Gastroesophageal sphincter (tissue), 4 donors: ENCODE data around the gene AP1S1. TPM values are rescaled to one million over a fixed set of nuclear protein-coding genes. Genes with fewer than 3 reads are reported as not detected.
"Not testable (repeated sequence)": the region's sequence is repeated elsewhere in the genome, so short reads cannot be mapped to it uniquely, and the experiment has no call there.

Experiments used
- ATAC-seq: fragments of 150-250 bp; one replicate; pipeline ENCODE4 v1.9.1; 2016; ENCODE audit warnings: mild to moderate bottlenecking, moderate library complexity
- H3K27ac ChIP-seq, 4 donors: fragments of 200-600 bp; sonication (generic) in 3 of 4; 1 replicate in 3 of 4; 2 replicates in 1 of 4; pipeline ENCODE4 v1.5.1; 2016 to 2019
- H3K27me3 ChIP-seq: fragments of 200-600 bp; sonication (generic); one replicate; pipeline ENCODE4 v1.5.1; 2019
- H3K36me3 ChIP-seq, 2 donors: fragments of 200-600 bp; sonication (generic); one replicate each; pipeline ENCODE4 v1.5.1; 2019; ENCODE audit warnings: control low read depth in 1 of 2
- H3K4me1 ChIP-seq, 3 donors: fragments of 200-600 bp; sonication (generic); 1 replicate in 2 of 3; 2 replicates in 1 of 3; pipeline ENCODE4 v1.5.1; 2016 to 2019; ENCODE audit warnings: control low read depth in 2 of 3
- H3K4me3 ChIP-seq, 2 donors: fragments of 200-600 bp; sonication (generic); one replicate each; pipeline ENCODE4 v1.5.1; 2019; ENCODE audit warnings: mild to moderate bottlenecking in 1 of 2, moderate library complexity in 1 of 2
- H3K9me3 ChIP-seq, 3 donors: fragments of 200-600 bp; sonication (generic); one replicate each; pipeline ENCODE4 v1.5.1; 2017 to 2019; ENCODE audit warnings: control low read depth in 2 of 3
- CTCF ChIP-seq, 4 experiments: fragments of 200-600 bp in 2 of 4; fragments of 450-650 bp in 2 of 4; sonication (generic) in 1 of 4; IDR thresholded peaks; one replicate each; pipeline ENCODE4 v1.5.1; 2017 to 2019; ENCODE audit warnings: antibody characterized with exemption in 4 of 4, mild to moderate bottlenecking in 2 of 4, moderate library complexity in 2 of 4
- EP300 ChIP-seq: sonication (generic); formaldehyde crosslinking; IDR thresholded peaks from one replicate; pipeline ENCODE4 v1.6.1; 2017; ENCODE audit warnings: antibody characterized with exemption, mild to moderate bottlenecking
- POLR2A ChIP-seq, 2 donors: fragments of 450-650 bp; IDR thresholded peaks; one replicate each; pipeline ENCODE4 v1.6.1; 2017; ENCODE audit warnings: antibody characterized with exemption in 2 of 2, mild to moderate bottlenecking in 2 of 2, moderate library complexity in 1 of 2
- POLR2AphosphoS5 ChIP-seq: sonication (generic); formaldehyde crosslinking; IDR thresholded peaks from one replicate; pipeline ENCODE4 v1.6.1; 2017; ENCODE audit warnings: antibody characterized with exemption
- WGBS, 2 donors: methylation state at CpG; one replicate each; pipeline ENCODE4 v1.1.5; 2018; ENCODE audit warnings: low coverage in 1 of 2; 5-methylcytosine and 5-hydroxymethylcytosine counted together
- total RNA-seq, 4 donors: library from RNA; depleted of rRNA; stranded (reverse); fragments of >200 nt; gene quantifications; one replicate each; pipeline ENCODE4 v1.1.0, GENCODE V29; 2016

The AP1S1 gene
- total RNA-seq: 10 to 100 TPM; 21.9 to 69.5 (median 34.3) TPM

- TF ChIP-seq EP300: no peak
- no peak for TF ChIP-seq POLR2A (IDR thresholded peaks at IDR 0.05)
- peak; percentile 63 for TF ChIP-seq POLR2AphosphoS5
- Histone ChIP-seq H3K9me3 (no peaks in the 10 kb centered on the region), H3K27me3 (peaks cover 12% of the 10 kb centered on the region), H3K36me3 (peaks cover 0 to 28% of the 10 kb centered on the region in 2 donors), H3K4me3 (peak within 1 kb of the TSS; percentile 80 to 81), H3K27ac (peak within 1 kb of the TSS in 1 of 4 donors; percentile 75), H3K4me1 (peaks cover 2 to 22% (median 8%) of the 10 kb centered on the region in 3 donors)
- 11 to 17% methylated on average over 11 to 12 of the region's 51 CpGs for WGBS, 2 donors
- peak; percentile 97 for ATAC-seq
These were observed at the start of gene AP1S1 for GRCh38 chr7:101153969-101154692. Gene AP1S1, plus strand, starts transcription at chr7:101154476. Its CDS starts 39 bp downstream, at chr7:101154515.

DNA sequence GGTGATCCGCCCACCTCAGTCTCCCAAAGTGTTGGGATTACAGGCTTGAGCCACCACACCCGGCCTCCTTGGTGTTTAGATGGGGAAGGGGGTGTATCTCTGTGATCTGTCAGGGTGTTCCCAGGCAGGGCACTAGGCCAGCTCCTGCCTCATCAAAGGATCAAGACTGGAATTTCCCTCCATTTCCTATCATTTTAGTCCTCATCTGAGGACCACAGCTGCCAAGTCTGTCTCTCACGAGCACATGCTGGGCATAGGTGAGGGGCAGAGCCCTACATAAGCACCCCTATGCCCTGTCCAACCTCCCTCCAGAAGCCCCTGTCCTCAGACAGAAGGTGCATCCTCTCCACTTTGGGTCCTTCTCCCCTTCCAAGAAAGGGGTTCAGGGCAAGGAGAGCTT lies 49.5 kb upstream of the AP1S1 start:
- Histone ChIP-seq H3K4me1 (peaks cover 0 to 29% (median 9%) of the 10 kb centered on the region in 3 donors), H3K27me3 (no peaks in the 10 kb centered on the region), H3K36me3 (no peaks in the 10 kb centered on the region), H3K4me3 (no peak overlapping the region), H3K9me3 (no peaks in the 10 kb centered on the region), H3K27ac (no peak overlapping the region)
- ATAC-seq: no peak
- TF ChIP-seq EP300 (no peak), POLR2A (IDR thresholded peaks at IDR 0.05) (no peak), POLR2AphosphoS5 (no peak), CTCF (IDR thresholded peaks at IDR 0.05) (no peak)
- WGBS, 2 donors: 40% methylated on average over 2 of the region's 3 CpGs; no CpG with 5 or more reads in 1 of the 2 donors

- 62 to 70% methylated on average over 4 of the region's 5 CpGs for WGBS, 2 donors
- not testable (repeated sequence) for H3K4me3 ChIP-seq, H3K9me3 ChIP-seq, H3K36me3 ChIP-seq, H3K27ac ChIP-seq, ATAC-seq, H3K27me3 ChIP-seq
- peaks cover 0 to 24% (median 7%) of the 10 kb centered on the region in 3 donors for H3K4me1 ChIP-seq
These were observed 49.0 kb upstream of the AP1S1 start for GRCh38 chr7:101105248-101105647.

- no peak for ATAC-seq
- H3K27me3 ChIP-seq: no peaks in the 10 kb centered on the region
- H3K4me3 ChIP-seq: no peak overlapping the region
- H3K36me3 ChIP-seq: no peaks in the 10 kb centered on the region
- peaks cover 0 to 16% (median 0%) of the 10 kb centered on the region in 3 donors for H3K4me1 ChIP-seq
- TF ChIP-seq EP300 (no peak), POLR2A (IDR thresholded peaks at IDR 0.05) (no peak), POLR2AphosphoS5 (no peak), CTCF (IDR thresholded peaks at IDR 0.05) (no peak)
- WGBS, 2 donors: 78 to 89% methylated on average over 4 to 5 of the region's 7 CpGs
- no peaks in the 10 kb centered on the region for H3K9me3 ChIP-seq
- no peak overlapping the region for H3K27ac ChIP-seq
These were observed 47.9 kb upstream of the AP1S1 start for GRCh38 chr7:101106386-101106785.

DNA sequence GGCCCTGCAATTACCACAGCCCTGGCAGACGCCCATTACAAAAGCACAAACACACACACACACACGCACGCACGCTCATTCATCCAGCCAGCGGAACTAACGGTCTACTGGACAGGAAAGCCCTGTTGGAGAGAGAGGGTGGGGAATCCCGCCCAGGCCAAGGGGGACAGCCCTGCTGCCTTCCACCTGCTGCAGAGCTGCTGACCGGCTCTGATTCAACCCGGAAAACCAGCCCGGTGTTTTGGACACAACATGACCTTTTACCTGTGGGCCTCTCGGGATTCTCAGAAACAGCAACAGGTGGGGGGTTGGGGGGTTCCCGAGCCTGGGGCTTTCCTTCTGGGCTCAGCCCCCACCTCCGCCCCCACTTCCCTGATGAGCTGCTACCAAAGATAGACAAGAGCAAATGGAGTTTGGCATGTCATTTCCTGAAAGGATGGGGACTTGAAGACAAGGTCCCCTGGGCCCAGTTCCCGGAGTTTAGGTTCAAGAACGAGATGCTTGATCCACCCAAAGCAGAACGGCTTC lies 45.9 kb upstream of the AP1S1 start:
- 40 to 42% methylated on average over 4 to 11 of the region's 16 CpGs for WGBS, 2 donors

More for the DNA sequence above, 45.9 kb upstream of the AP1S1 start:
- H3K4me3 ChIP-seq: no peak overlapping the region
- peak; percentile 75 for ATAC-seq
- no peaks in the 10 kb centered on the region for H3K36me3 ChIP-seq
- no peaks in the 10 kb centered on the region for H3K9me3 ChIP-seq
- peak overlapping the region in 3 of 4 donors; percentile 7 to 52 (median 11) for H3K27ac ChIP-seq
- peaks cover 0 to 22% (median 0%) of the 10 kb centered on the region in 3 donors for H3K4me1 ChIP-seq
- TF ChIP-seq POLR2AphosphoS5 (peak; percentile 23), POLR2A (IDR thresholded peaks at IDR 0.05) (no peak), CTCF (IDR thresholded peaks at IDR 0.05) (no peak), EP300 (no peak)
- H3K27me3 ChIP-seq: no peaks in the 10 kb centered on the region
